Adipocyte (in vitro differentiated cells): ENCODE measurements around the gene FBXO45.
A peak's percentile ranks its signal among the peaks of the same experiment; 100 is the strongest.
"Not testable (repeated sequence)": the region's sequence is repeated elsewhere in the genome, so short reads cannot be mapped to it uniquely, and the experiment has no call there.

Source experiments
- DNase-seq: peaks from one replicate; pipeline ENCODE4 v3.0.0-alpha.2; 2015; ENCODE audit warnings: low read depth
- H3K27me3 ChIP-seq: replicated peaks from 2 replicates; pipeline ENCODE4 v1.7.0; 2013; ENCODE audit warnings: mild to moderate bottlenecking, low read length, moderate library complexity; ENCODE audit not compliant: control insufficient read depth, insufficient read depth
- H3K36me3 ChIP-seq: 2 replicates; pipeline ENCODE4 v1.7.0; 2013; ENCODE audit warnings: low read length, mild to moderate bottlenecking, moderate library complexity; ENCODE audit not compliant: control insufficient read depth, insufficient read depth, severe bottlenecking
- H3K4me1 ChIP-seq: 2 replicates; pipeline ENCODE4 v1.7.0; 2013; ENCODE audit warnings: mild to moderate bottlenecking, low read length, moderate library complexity; ENCODE audit not compliant: control insufficient read depth, insufficient read depth
- H3K4me3 ChIP-seq: 2 replicates; pipeline ENCODE4 v1.7.0; 2013; ENCODE audit warnings: mild to moderate bottlenecking, low read length, moderate library complexity
- H3K9ac ChIP-seq: 2 replicates; pipeline ENCODE4 v1.7.0; 2013; ENCODE audit warnings: mild to moderate bottlenecking, low read length, moderate library complexity
- H3K9me3 ChIP-seq: 2 replicates; pipeline ENCODE4 v1.7.0; 2013; ENCODE audit warnings: mild to moderate bottlenecking, low read length, moderate library complexity; ENCODE audit not compliant: control insufficient read depth

The FBXO45 gene, protein sequence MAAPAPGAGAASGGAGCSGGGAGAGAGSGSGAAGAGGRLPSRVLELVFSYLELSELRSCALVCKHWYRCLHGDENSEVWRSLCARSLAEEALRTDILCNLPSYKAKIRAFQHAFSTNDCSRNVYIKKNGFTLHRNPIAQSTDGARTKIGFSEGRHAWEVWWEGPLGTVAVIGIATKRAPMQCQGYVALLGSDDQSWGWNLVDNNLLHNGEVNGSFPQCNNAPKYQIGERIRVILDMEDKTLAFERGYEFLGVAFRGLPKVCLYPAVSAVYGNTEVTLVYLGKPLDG

GRCh38 chr3:196568246-196569002 lies at the start of gene FBXO45, which contains the start of gene WDR53:
FBXO45 (plus strand) TSS chr3:196568660; CDS start chr3:196568985, 325 bp downstream.
WDR53 (minus strand) TSS chr3:196568554; CDS start chr3:196561475, 7,079 bp downstream.
- H3K9me3 ChIP-seq = no peaks in the 10 kb centered on the region
- peaks cover 9% of the 10 kb centered on the region for H3K4me1 ChIP-seq
- DNase-seq = peak; percentile 99
- peak within 1 kb of the TSS; percentile 94 for H3K4me3 ChIP-seq
- H3K36me3 ChIP-seq = no peaks in the 10 kb centered on the region
- H3K9ac ChIP-seq = peak within 1 kb of the TSS; percentile 91
- no peaks in the 10 kb centered on the region for H3K27me3 ChIP-seq

GRCh38 chr3:196518966-196519717 lies 49.3 kb upstream of the FBXO45 start:
- peaks cover 3% of the 10 kb centered on the region for H3K4me1 ChIP-seq
- H3K4me3 ChIP-seq = no peak overlapping the region
- DNase-seq = peak; percentile 96
- no peaks in the 10 kb centered on the region for H3K36me3 ChIP-seq
- no peak overlapping the region for H3K9ac ChIP-seq
- no peaks in the 10 kb centered on the region for H3K27me3 ChIP-seq
- H3K9me3 ChIP-seq = peaks cover 16% of the 10 kb centered on the region

DNA sequence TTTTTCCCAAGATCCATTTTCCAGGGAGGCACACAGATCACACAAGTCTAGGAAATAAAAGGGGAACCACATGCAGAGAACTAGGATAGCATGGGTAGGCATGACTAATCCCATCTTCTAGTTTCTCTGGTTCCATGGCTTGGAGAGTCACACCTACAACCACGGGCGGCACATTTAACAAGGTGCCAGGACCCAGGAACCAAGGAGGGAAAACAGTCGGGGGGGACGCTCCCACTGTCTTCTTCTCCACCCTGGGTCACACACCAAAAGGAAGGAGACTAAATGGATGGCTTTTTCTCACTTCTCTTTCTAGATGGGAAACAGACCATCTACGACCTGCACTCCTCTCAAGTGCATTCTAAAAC lies 48.8 kb upstream of the FBXO45 start:
- Histone ChIP-seq H3K4me3 (no peak overlapping the region), H3K9me3 (peaks cover 16% of the 10 kb centered on the region), H3K4me1 (peaks cover 3% of the 10 kb centered on the region), H3K27me3 (no peaks in the 10 kb centered on the region), H3K36me3 (no peaks in the 10 kb centered on the region), H3K9ac (no peak overlapping the region)
- DNase-seq = no peak

GRCh38 chr3:196521291-196521690 lies 47.2 kb upstream of the FBXO45 start:
- H3K36me3 ChIP-seq, H3K4me1 ChIP-seq, H3K4me3 ChIP-seq, H3K27me3 ChIP-seq, DNase-seq, H3K9ac ChIP-seq: not testable (repeated sequence)
- peaks cover 16% of the 10 kb centered on the region for H3K9me3 ChIP-seq

- Histone ChIP-seq H3K9me3 (peaks cover 14% of the 10 kb centered on the region), H3K4me3 (no peak overlapping the region), H3K4me1 (peaks cover 8% of the 10 kb centered on the region), H3K27me3 (no peaks in the 10 kb centered on the region), H3K36me3 (no peaks in the 10 kb centered on the region), H3K9ac (no peak overlapping the region)
- DNase-seq = no peak
These were observed 44.6 kb upstream of the FBXO45 start for GRCh38 chr3:196523841-196524240.

GRCh38 chr3:196524527-196524926 lies 43.9 kb upstream of the FBXO45 start:
- Histone ChIP-seq H3K9ac (no peak overlapping the region), H3K27me3 (no peaks in the 10 kb centered on the region), H3K9me3 (peaks cover 10% of the 10 kb centered on the region), H3K4me3 (no peak overlapping the region), H3K36me3 (no peaks in the 10 kb centered on the region), H3K4me1 (peaks cover 6% of the 10 kb centered on the region)
- peak; percentile 19 for DNase-seq

GRCh38 chr3:196525141-196525540 lies 43.3 kb upstream of the FBXO45 start:
- Histone ChIP-seq H3K36me3 (no peaks in the 10 kb centered on the region), H3K4me3 (no peak overlapping the region), H3K4me1 (peaks cover 6% of the 10 kb centered on the region), H3K9me3 (peaks cover 4% of the 10 kb centered on the region), H3K9ac (no peak overlapping the region), H3K27me3 (no peaks in the 10 kb centered on the region)
- no peak for DNase-seq

- Histone ChIP-seq H3K4me1 (peaks cover 6% of the 10 kb centered on the region), H3K27me3 (no peaks in the 10 kb centered on the region), H3K36me3 (no peaks in the 10 kb centered on the region), H3K4me3 (peak overlapping the region; percentile 83), H3K9ac (peak overlapping the region; percentile 87), H3K9me3 (no peaks in the 10 kb centered on the region)
- DNase-seq = peak; percentile 74
These were observed 39.7 kb upstream of the FBXO45 start for GRCh38 chr3:196528639-196529233.

DNA sequence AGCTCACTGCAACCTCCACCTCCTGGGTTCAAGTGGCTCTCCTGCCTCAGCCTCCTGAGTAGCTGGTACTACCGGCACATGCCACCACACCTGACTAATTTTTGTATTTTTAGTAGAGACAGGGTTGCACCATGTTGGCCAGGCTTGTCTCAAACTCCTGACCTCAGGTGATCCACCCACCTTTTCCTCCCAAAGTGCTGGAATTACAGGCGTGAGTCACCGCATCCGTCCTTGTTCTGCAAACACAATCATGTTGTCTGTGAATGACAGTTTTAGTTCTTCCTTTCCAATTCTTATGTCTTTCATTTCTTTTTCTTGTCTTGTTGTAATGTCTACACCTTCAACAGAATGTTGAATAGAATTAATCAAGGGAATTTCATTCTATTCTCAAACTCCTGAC lies 37.0 kb upstream of the FBXO45 start:
- no peak overlapping the region for H3K4me3 ChIP-seq
- H3K9ac ChIP-seq = no peak overlapping the region
- no peaks in the 10 kb centered on the region for H3K27me3 ChIP-seq
- H3K4me1 ChIP-seq = peaks cover 6% of the 10 kb centered on the region
- H3K9me3 ChIP-seq = no peaks in the 10 kb centered on the region
- no peaks in the 10 kb centered on the region for H3K36me3 ChIP-seq
- DNase-seq = no peak

DNA sequence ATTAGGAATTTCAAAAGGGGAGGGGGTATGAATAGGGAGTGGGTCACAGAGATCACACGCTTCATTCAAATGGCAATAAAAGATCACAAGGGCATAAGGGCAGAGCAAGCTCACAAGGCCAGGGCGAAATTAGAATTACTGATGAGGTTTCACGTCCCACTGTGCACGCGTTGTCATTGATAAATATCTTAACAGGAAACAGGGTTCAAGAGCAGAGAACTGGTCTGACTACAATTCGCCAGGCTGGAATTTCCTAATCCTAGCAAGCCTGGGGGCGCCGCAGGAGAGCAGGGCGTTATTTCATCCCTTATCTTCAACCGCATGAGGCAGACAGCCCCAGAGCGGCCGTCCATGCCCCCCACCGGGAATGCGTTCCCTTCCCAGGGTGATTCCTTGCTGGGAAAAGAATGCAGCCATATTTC lies 35.2 kb upstream of the FBXO45 start:
- H3K36me3 ChIP-seq = no peaks in the 10 kb centered on the region
- no peak for DNase-seq
- H3K9ac ChIP-seq = no peak overlapping the region
- no peaks in the 10 kb centered on the region for H3K4me1 ChIP-seq
- H3K9me3 ChIP-seq = no peaks in the 10 kb centered on the region
- no peak overlapping the region for H3K4me3 ChIP-seq
- H3K27me3 ChIP-seq = no peaks in the 10 kb centered on the region
